Embryonic facial prominence (tissue), 1 donor: ENCODE results near the gene HTR3B.
"Not testable (repeated sequence)": the region's sequence is repeated elsewhere in the genome, so short reads cannot be mapped to it uniquely, and the experiment has no call there.

Experiments
- DNase-seq: peaks from one replicate; pipeline ENCODE4 v3.0.0-alpha.2; 2016; ENCODE audit errors: extremely low spot score

The HTR3B gene

GRCh38 chr11:113884361-113884836 lies 20.2 kb upstream of the HTR3B start:
- DNase-seq = no peak

- no peak for DNase-seq
Measured at GRCh38 chr11:113885897-113886296, 18.7 kb upstream of the HTR3B start.

GRCh38 chr11:113888848-113889247 lies 15.7 kb upstream of the HTR3B start:
- DNase-seq = no peak

GRCh38 chr11:113894421-113894996 lies 10.1 kb upstream of the HTR3B start:
- no peak for DNase-seq

DNA sequence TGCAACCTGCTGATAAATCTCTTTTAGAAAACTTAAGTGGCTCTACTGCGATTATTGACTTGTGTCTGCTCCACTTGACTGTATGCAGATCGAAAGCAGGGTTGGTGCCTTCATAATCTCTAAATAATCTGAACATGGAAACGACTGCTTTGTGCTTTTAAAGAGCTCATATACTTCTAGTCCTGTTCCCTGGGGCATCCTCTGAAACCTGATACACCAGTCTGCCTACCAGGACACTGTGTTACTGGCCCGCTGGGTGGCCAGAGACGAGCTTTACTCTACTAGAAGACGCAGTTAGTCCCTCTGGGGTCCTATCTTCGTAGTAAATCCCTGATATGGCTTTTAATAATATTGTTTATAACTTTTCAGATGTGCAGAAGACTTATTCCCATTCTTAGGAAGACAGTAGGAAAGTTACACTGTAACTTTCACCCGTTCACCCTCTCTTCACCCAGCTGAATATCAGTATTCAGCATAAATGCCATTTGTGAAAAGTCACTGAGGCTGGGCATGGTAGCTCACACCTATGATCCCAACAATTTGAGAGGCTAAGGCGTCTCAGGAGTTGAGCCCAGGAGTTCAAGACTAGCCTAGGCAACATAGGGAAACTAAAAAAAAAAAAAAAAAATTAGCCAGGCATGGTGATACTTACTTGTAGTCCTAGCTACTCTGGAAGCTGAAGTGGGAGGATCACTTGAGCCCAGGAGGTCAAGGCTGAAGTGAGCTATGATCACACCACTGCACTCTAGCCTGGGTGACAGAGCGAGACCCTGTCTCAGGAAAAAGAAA lies 9.0 kb upstream of the HTR3B start:
- DNase-seq = no peak

DNA sequence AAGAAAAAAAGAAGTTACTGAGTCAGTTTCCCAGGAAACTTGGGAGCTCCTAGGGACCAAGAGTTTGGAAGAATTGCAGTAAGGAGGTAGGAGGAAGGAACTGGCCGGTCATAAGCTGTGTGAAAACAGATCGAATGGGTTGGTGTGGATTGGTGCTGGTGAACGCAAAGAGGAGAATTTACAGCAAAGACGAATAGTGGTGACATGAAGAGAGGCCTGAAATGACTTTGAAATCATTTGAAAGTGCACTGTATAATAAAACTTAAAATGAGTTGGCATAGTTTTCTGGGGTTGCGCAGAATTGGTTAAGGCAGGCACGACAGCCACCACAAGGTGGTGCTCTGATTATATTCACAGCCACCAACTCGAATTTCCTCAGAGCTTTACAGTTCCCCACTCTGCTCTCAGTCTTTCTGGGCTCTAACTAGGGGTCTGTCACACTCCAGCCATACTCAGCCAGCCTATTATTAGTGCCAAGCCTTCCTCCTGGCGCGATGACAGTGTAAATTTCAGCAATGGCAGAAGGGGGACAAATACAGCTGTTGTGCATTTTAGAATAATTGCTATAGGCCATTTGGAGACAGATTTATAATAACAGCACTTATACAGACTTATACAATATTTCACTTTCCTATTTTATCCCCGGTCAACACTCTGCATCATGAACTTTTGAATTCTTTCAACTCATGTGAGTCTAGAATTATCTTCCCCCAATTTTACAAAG lies 8.3 kb upstream of the HTR3B start:
- no peak for DNase-seq

DNA sequence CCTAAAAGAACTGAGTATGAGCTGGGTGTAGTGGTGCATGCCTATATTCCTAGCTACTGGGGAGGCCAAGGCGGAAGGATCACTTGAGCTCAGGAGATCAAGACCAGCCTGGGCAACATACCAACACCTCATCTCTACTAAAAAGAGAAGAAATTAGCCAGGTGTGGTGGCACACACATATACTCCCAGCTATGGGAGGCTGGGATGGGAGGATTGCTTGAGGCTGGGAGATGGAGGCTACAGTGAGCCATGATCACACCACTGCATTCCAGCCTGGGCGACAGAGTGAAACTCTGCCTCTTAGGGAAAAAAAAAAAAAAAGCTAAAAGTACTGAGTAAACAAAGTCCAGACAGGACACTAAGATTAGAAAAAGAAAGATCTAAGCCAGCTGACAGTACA lies 3.5 kb upstream of the HTR3B start:
- DNase-seq = no peak

DNA sequence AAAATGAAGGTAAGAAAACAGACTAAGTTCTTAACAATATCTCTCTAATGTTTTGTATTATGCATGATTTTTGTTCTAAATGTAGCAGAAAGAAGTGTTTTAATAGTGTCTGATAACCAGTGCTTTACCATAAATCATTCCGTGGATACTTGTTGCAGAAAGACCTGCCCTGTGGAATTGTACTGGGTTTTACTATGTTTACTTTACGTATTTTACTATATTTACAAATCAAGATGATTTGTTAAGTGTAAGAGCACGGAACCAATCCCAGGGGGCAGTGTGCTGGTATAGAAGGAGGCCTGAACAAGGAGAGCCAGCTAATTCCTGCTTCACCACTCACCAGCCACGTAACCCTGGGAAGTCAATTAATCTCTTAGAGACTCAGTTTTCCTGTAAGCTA lies 1.4 kb downstream of the HTR3B start:
- no peak for DNase-seq

GRCh38 chr11:113906516-113906915 lies 1.9 kb downstream of the HTR3B start:
- DNase-seq = no peak

- no peak for DNase-seq
Measured at GRCh38 chr11:113907152-113907551, 2.6 kb downstream of the HTR3B start.

DNA sequence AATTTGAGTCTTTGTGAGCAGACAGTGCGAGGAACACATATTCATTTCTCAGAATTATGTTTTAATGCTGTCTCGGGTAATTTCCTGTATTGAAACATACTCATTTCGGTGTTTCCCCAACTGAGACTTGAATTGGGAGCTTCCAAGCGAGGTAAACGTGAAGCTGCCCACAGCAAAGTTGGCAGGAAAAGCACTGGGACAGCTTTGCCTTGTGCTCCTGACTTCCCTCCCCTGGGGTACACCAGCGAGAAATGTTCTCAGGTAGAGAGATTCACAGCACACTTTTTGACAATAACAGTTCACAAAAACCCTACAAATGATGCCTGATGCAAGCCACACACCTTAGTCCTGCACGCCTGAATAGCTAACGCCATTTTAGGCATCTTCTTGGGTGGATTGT lies 3.1 kb downstream of the HTR3B start:
- DNase-seq = no peak

DNA sequence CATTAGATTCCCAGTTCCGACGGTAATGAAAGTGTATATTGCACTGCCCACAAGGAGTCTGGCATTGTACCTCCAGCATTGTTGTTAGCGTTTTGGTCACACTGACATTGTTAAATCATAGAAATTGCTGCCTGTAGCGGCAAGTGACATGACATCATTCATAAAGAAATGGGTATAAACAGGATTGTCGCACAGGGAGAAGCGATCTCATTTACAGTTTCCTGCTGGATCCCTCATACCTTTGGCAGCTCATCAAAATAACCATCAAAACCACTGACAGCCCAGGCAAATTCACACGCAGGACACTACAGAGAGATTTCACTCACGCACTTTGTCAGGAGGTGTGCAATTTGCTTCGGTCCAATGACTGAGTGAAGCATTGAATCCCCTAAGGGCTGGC lies 3.5 kb downstream of the HTR3B start:
- DNase-seq = no peak

GRCh38 chr11:113911491-113911890 lies 6.9 kb downstream of the HTR3B start:
- DNase-seq = not testable (repeated sequence)

DNA sequence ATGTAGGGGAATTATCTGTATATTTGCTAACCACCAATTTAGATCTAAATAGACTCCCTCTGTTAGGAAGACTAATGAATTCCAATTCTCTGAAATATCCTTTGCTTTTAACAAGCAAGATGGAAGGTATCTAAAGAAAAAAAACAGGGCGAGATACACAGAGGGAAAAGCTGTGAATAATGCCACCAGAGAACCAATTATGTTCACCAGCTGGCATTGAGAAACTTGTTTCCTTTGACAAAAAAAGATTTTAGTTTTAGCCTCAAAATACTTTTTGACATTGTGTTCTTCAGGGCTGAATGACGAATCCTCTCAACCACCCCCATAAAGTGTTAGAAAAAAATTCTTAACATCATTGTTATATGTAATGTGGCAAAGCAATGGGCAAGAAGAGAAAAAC lies 19.0 kb downstream of the HTR3B start:
- DNase-seq = no peak

DNA sequence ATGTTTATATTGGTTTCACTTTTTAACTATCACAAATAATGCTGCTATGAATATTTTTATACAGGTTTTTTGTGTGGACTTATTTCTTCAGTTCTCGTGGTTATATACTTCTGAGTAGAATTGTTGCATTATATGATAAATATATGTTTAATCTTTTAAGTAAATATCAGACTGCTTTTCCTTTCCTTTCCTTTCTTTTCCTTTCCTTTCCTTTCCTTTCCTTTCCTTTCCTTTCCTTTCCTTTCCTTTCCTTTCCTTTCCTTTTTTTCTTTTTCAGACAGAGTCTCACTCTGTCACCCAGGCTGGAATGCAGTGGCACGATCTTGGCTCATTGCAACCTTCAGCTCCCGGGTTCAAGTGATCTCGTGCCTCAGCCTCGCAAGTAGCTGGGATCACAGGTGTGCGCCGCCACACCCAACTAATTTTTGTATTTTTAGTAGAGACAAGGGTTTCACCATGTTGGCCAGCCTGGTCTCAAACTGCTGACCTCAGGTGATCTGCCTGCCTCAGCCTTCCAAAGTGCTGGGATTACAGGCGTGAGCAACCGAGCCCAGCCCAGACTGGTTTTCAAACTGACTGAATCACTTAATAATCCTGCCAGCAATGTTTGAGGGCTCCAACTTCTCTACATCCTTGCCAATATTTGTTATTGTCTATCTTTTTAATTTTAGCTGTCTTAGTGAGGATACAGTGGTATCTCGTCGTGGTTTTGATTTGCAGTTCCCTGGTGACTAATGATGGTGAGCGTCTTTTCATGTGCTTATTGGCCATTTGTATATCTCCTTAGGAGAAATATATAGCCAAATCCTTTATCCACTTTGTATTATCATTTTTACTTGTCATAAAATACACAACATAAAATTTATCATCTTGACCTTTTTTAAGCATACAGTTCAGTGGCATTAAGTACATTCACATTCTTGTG lies 21.9 kb downstream of the HTR3B start:
- no peak for DNase-seq

DNA sequence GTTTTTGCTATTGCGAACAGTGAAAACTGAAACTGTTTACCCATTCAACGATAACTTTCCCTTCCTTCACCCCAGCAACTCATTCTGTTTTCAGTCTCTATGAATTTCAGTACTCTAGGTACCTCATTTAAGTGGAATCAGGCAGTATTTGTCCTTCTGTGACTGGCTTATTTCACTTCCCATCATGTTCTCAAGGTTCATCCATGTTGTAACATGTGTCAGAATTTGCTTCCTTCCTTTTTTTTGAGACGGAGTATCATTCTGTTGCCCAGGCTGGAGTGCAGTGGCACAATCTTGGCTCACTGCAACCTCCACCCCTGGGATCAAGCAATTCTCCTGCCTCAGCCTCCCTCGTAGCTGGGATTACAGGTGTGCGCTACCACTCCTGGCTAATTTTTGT lies 23.7 kb downstream of the HTR3B start:
- no peak for DNase-seq

- DNase-seq = no peak
Measured at GRCh38 chr11:113932788-113933187, 28.2 kb downstream of the HTR3B start.

- DNase-seq = not testable (repeated sequence)
Measured at GRCh38 chr11:113934193-113934592, 29.6 kb downstream of the HTR3B start.

GRCh38 chr11:113934761-113935160 lies 30.2 kb downstream of the HTR3B start:
- DNase-seq = no peak

- DNase-seq = no peak
Measured at GRCh38 chr11:113935858-113936257, 31.3 kb downstream of the HTR3B start.

- DNase-seq = no peak
Measured at GRCh38 chr11:113937918-113938317, 33.3 kb downstream of the HTR3B start.

- DNase-seq = no peak
Measured at GRCh38 chr11:113942256-113942655, 37.7 kb downstream of the HTR3B start.
